ENCODE data around the gene GLUL. TPM values are rescaled to one million over a fixed set of nuclear protein-coding genes. Genes with fewer than 3 reads are reported as not detected.

GLUL gene
- total and polyA plus RNA-seq, 2 donors (not counting 1 experiment from before 2014, with no cell fraction given): 38.9 to 44.2 TPM

- ChIA-PET POLR2A (no interaction called here), CTCF (no interaction called here)
- intact Hi-C loops (cut with micrococcal nuclease): no loop called here
- no peaks in the 10 kb centered on the region for H3K9me3 Mint-ChIP-seq (ENCODE audit: insufficient read depth)
- no peak overlapping the region for H3K27ac Mint-ChIP-seq
- Histone ChIP-seq H3K4me2 (replicated peaks; ENCODE audit: low read depth, low read length, poor library complexity, severe bottlenecking) (no peak overlapping the region), H3K27me3 (replicated peaks in 1 of 4; ENCODE audit: control extremely low read depth in 1 of 4, control insufficient read depth in 3 of 4, insufficient read depth in 4 of 4, low read length in 3 of 4) (no peaks in the 10 kb centered on the region), H3K79me2 (ENCODE audit: control insufficient read depth, insufficient read depth, low read length) (no peaks in the 10 kb centered on the region), H3K9ac (ENCODE audit: low read length) (no peak overlapping the region), H3K4me1 (ENCODE audit: control insufficient read depth in 2 of 2, insufficient read depth in 2 of 2, low read length in 2 of 2) (no peaks in the 10 kb centered on the region), H3K9me3 (ENCODE audit: control extremely low read depth in 1 of 3, control insufficient read depth in 2 of 3, insufficient read depth in 1 of 3, low read length in 2 of 3) (no peaks in the 10 kb centered on the region), H2AFZ (ENCODE audit: insufficient read depth, low read depth, low read length, poor library complexity, severe bottlenecking) (no peak overlapping the region), H3K36me3 (replicated peaks in 1 of 2; ENCODE audit: control extremely low read depth in 1 of 2, control insufficient read depth in 1 of 2, extremely low read depth in 1 of 2, insufficient read depth in 2 of 2, low read length in 1 of 2) (no peaks in the 10 kb centered on the region), H3K4me3 (ENCODE audit: control extremely low read depth in 1 of 5, extremely low read depth in 1 of 5, insufficient read depth in 1 of 5, low read depth in 2 of 5, low read length in 4 of 5) (no peak overlapping the region), H4K20me1 (ENCODE audit: control insufficient read depth, insufficient read depth, low read length, poor library complexity, severe bottlenecking) (no peaks in the 10 kb centered on the region), H3K27ac (ENCODE audit: low read length in 2 of 2) (no peak overlapping the region)
- H3K4me3 Mint-ChIP-seq: no peak overlapping the region
- 100% methylated on average over 2 of the region's 2 CpGs for WGBS (ENCODE audit: insufficient coverage)
- no peak for DNase-seq
- TF ChIP-seq EZH2 (IDR thresholded peaks at IDR 0.05; ENCODE audit: borderline replicate concordance, insufficient read depth, low read depth, low read length, poor library complexity, severe bottlenecking): no peak
- TF ChIP-seq CTCF (IDR thresholded peaks at IDR 0.05): no peak
- H3K4me1 Mint-ChIP-seq: peaks cover 2% of the 10 kb centered on the region
- peaks cover 16% of the 10 kb centered on the region for H3K27me3 Mint-ChIP-seq
- no peak for ATAC-seq (ENCODE audit: low read depth)
These were observed 25.0 kb downstream of the GLUL start for GRCh38 chr1:182366596-182366995.

- DNase-seq (no peak), ATAC-seq (ENCODE audit: low read depth) (no peak)
- H3K4me1 ChIP-seq (ENCODE audit: control insufficient read depth in 2 of 2, insufficient read depth in 2 of 2, low read length in 2 of 2): no peaks in the 10 kb centered on the region
- intact Hi-C loops (cut with micrococcal nuclease): no loop called here
- H3K4me2 ChIP-seq (replicated peaks; ENCODE audit: low read depth, low read length, poor library complexity, severe bottlenecking): no peak overlapping the region
- no peak overlapping the region for H2AFZ ChIP-seq (ENCODE audit: insufficient read depth, low read depth, low read length, poor library complexity, severe bottlenecking)
- H3K9ac ChIP-seq (ENCODE audit: low read length): no peak overlapping the region
- Mint-ChIP-seq H3K4me1 (no peaks in the 10 kb centered on the region), H3K27me3 (peaks cover 4% of the 10 kb centered on the region), H3K4me3 (no peak overlapping the region), H3K9me3 (ENCODE audit: insufficient read depth) (no peaks in the 10 kb centered on the region), H3K27ac (no peak overlapping the region)
- no peaks in the 10 kb centered on the region for H3K36me3 ChIP-seq (replicated peaks in 1 of 2; ENCODE audit: control extremely low read depth in 1 of 2, control insufficient read depth in 1 of 2, extremely low read depth in 1 of 2, insufficient read depth in 2 of 2, low read length in 1 of 2)
- H3K9me3 ChIP-seq (ENCODE audit: control extremely low read depth in 1 of 3, control insufficient read depth in 2 of 3, insufficient read depth in 1 of 3, low read length in 2 of 3): no peaks in the 10 kb centered on the region
- TF ChIP-seq EZH2 (IDR thresholded peaks at IDR 0.05; ENCODE audit: borderline replicate concordance, insufficient read depth, low read depth, low read length, poor library complexity, severe bottlenecking): no peak
- no peak for TF ChIP-seq CTCF (IDR thresholded peaks at IDR 0.05)
- H3K27ac ChIP-seq (ENCODE audit: low read length in 2 of 2): no peak overlapping the region
- H4K20me1 ChIP-seq (ENCODE audit: control insufficient read depth, insufficient read depth, low read length, poor library complexity, severe bottlenecking): no peaks in the 10 kb centered on the region
- ChIA-PET POLR2A (no interaction called here), CTCF (no interaction called here)
- H3K79me2 ChIP-seq (ENCODE audit: control insufficient read depth, insufficient read depth, low read length): no peaks in the 10 kb centered on the region
- peaks cover 0 to 3% (median 0%) of the 10 kb centered on the region in 4 experiments for H3K27me3 ChIP-seq (replicated peaks in 1 of 4; ENCODE audit: control extremely low read depth in 1 of 4, control insufficient read depth in 3 of 4, insufficient read depth in 4 of 4, low read length in 3 of 4)
- no peak overlapping the region for H3K4me3 ChIP-seq (ENCODE audit: control extremely low read depth in 1 of 5, extremely low read depth in 1 of 5, insufficient read depth in 1 of 5, low read depth in 2 of 5, low read length in 4 of 5)
- 80% methylated on average over 4 of the region's 7 CpGs for WGBS (ENCODE audit: insufficient coverage)
These were observed 31.9 kb downstream of the GLUL start for GRCh38 chr1:182359645-182360044.

All from B cell (primary cell).